Measurements from ENCODE around the gene CSTF3. TPM values are rescaled to one million over a fixed set of nuclear protein-coding genes. Genes with fewer than 3 reads are reported as not detected.
A peak's percentile ranks its signal among the peaks of the same experiment; 100 is the strongest.
"Not testable (repeated sequence)": the region's sequence is repeated elsewhere in the genome, so short reads cannot be mapped to it uniquely, and the experiment has no call there.

Gene CSTF3
- total RNA-seq, 1 donor from 2014 or later, result 33.4 TPM

- peak; percentile 30 for DNase-seq
Observed at GRCh38 chr11:33160136-33160535, 1.1 kb downstream of the CSTF3 start.

- not testable (repeated sequence) for DNase-seq
Observed at GRCh38 chr11:33159378-33159867, 1.9 kb downstream of the CSTF3 start.

GRCh38 chr11:33158596-33159275 lies 2.5 kb downstream of the CSTF3 start:
- no peak for DNase-seq

GRCh38 chr11:33157103-33158027 lies 3.9 kb downstream of the CSTF3 start:
- no peak for DNase-seq

DNA sequence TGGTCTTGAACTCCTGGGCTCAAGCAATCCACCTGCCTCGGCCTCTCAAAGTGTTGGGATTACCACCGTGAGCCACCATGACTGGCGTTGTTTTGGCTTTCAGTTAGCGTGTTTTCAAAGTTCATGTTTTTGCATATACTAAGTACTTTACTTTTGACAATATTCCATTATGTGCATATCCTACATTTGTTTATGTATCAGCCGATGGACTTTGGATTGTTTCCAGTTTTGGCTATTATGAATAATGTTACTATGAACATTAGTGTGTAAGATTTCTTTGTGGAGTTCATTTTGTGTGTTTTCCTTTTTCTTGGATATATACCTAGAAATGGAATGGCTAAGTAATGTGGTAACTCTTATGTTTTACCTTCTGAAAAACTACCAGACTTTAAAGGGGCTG lies 9.9 kb downstream of the CSTF3 start:
- DNase-seq, result no peak

GRCh38 chr11:33147559-33147958 lies 13.7 kb downstream of the CSTF3 start:
- DNase-seq, result no peak

- DNase-seq, result no peak
Observed at GRCh38 chr11:33135768-33136443, 25.4 kb downstream of the CSTF3 start.

DNA sequence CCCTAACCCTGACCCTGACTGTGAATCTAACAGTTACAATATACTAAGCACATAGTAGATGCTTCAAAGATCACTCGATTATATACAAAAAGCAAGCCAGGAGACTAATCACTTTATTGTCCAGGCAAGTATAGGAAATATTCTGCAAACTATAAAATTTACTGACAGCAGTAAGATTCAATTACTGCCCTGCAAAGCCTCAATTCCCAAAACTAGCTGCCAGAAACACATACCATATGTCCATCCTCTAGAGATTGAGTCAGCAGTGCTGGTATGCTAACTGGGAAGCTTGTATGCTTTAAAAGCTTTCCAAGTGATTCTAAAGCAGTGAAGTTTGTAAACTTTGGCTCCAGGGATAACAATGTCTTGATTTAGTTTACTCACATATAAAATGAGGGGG lies 26.1 kb downstream of the CSTF3 start:
- DNase-seq, result peak; percentile 67

DNA sequence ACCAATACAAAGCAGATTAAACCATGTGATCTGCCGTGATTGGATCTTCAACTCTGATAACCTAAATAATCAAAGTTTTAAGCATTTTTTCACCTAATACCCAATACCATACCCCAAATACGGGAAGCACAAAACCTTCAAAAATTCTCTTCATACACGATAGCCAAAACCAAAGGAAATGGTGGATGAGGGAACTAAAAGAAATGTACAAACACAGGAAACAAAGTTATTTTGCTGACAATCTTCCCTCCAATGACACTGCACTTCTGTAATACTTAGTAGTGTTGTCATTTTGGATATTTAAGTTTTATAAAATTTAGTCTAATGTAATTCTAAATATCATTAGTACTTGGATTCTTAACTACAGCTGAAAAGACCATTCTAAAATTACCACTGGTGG lies 27.0 kb downstream of the CSTF3 start:
- no peak for DNase-seq

GRCh38 chr11:33133761-33134160 lies 27.5 kb downstream of the CSTF3 start:
- DNase-seq, result no peak

GRCh38 chr11:33132510-33132909 lies 28.8 kb downstream of the CSTF3 start:
- no peak for DNase-seq

GRCh38 chr11:33128739-33129138 lies 32.5 kb downstream of the CSTF3 start:
- no peak for DNase-seq

- DNase-seq, result no peak
Observed at GRCh38 chr11:33125611-33126010, 35.7 kb downstream of the CSTF3 start.

- no peak for DNase-seq
Observed at GRCh38 chr11:33125025-33125424, 36.3 kb downstream of the CSTF3 start.

- DNase-seq, result not testable (repeated sequence)
Observed at GRCh38 chr11:33122696-33123095, 38.6 kb downstream of the CSTF3 start.

DNA sequence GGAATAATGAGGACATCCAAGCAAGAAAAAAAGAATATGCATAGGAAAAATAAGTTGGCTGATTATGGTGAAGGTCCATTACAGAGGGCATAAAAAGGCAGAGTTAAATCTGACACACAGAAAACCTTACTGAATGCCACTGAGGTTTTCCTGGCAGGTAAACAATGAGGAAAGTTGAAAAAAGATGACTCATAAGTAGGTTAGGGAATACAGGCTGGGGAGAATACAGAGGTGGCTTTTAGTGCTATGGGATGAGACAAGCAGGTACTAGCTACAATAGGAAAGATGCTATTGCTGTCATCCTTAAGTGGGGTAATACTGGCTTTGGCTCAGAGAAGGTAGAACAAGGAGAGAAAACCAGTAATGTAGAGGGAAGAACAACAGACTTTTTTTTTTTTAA lies 44.7 kb downstream of the CSTF3 start:
- DNase-seq, result no peak

DNA sequence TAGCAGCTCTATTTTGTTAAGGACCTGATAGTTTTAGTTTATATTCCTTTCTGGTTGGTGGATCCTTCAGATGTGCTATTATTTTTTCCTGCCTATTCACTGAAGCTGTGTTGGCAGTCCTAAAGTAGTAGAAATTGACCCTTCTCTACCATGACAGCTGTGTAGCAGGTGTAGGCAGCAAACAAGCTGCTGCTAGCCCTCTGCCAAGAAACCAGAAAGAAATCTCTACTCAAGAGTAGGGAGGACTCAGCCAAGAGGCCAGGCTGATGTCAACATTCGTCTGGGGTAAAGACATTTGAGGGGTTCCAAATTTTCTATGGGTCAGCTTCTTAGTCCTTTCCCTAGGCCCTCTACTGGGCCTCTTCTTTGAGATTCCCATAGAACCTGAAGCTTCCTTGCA lies 51.2 kb downstream of the CSTF3 start:
- DNase-seq, result peak; percentile 11

- DNase-seq, result no peak
Observed at GRCh38 chr11:33109294-33109895, 51.9 kb downstream of the CSTF3 start.

GRCh38 chr11:33103836-33104235 lies 57.4 kb downstream of the CSTF3 start:
- no peak for DNase-seq

DNA sequence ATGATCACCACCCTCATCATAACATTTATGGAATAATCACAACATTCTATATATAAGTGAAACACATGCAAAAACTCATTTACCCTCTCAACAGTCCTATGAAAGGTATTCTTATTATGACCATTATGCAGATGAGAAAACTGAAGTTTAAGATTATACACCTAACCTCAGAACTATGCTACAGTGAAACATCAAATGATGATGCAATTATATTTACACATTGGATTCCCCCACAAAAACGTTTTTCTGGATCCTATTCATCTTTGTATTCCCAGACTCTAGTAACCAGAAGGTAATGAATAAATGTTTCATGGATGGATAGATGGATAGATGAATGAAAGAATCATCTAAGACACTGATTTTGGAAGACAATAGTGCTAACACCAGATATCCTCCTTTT lies 67.1 kb downstream of the CSTF3 start:
- no peak for DNase-seq

DNA sequence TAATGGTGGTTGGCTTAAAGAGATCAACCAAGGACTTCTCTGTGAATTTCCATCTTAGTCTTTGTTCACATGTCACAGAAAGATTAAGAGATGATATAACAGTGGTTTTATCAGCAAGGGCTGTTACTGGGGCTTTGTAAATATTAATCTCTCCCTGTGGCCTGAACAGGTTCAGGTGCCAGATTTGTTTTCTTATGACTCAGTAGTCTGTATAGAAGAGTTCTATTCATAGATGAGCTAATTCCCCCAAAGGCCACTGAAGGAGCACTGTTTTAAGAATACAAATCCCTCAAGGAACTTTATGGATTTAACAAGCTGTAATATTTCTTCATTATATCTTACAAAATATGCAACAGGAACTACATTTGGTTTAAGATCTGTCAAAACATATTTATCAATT lies 71.5 kb downstream of the CSTF3 start:
- DNase-seq, result no peak

- no peak for DNase-seq
Observed at GRCh38 chr11:33086017-33086416, 75.3 kb downstream of the CSTF3 start.

All from skin of body (tissue), 2 donors.